AML-193 (cell line): ENCODE measurements around the gene PRODH.
"Not testable (repeated sequence)": the region's sequence is repeated elsewhere in the genome, so short reads cannot be mapped to it uniquely, and the experiment has no call there.

Experiments
- DNase-seq, 2 experiments: peaks; one replicate each; lab custom pipeline; 2025; lab: John Stamatoyannopoulos, UW

Gene PRODH

GRCh38 chr22:18953128-18953527, 17.0 kb upstream of the PRODH start:
- DNase-seq, result not testable (repeated sequence)

GRCh38 chr22:18952022-18952421, 15.9 kb upstream of the PRODH start:
- no peak for DNase-seq

DNA sequence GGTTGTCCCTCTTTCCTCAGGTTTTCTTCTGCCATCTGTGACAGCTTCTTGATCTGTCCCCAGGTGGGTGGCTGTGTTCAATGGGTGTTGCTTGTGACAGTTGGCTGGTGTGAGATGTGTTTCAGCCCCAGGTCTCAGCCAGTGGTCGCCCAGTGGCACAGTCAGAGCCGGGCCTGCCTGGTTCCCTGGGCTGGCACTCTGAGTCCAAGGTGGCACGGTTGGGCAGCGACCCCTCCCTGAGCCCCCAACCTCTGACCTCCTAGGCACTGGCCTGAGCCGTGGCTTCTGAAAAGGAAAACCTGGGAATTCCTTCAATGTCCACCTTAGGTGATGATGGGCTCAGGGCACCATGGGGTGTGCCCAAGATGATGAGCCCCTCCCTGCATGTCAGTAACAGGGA, 14.0 kb upstream of the PRODH start:
- no peak for DNase-seq

GRCh38 chr22:18947905-18948304, 11.8 kb upstream of the PRODH start:
- no peak for DNase-seq

DNA sequence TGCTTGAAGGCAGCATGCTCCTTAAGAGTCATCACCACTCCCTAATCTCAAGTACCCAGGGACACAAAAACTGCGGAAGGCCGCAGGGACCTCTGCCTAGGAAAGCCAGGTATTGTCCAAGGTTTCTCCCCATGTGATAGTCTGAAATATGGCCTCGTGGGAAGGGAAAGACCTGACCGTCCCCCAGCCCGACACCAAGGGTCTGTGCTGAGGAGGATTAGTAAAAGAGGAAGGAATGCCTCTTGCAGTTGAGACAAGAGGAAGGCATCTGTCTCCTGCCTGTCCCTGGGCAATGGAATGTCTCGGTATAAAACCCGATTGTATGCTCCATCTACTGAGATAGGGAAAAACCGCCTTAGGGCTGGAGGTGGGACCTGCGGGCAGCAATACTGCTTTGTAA, 11.0 kb upstream of the PRODH start:
- not testable (repeated sequence) for DNase-seq

GRCh38 chr22:18938691-18939090, 2.6 kb upstream of the PRODH start:
- DNase-seq, result not testable (repeated sequence)

- not testable (repeated sequence) for DNase-seq
Observed at GRCh38 chr22:18934688-18935087, 1.4 kb downstream of the PRODH start.

- no peak for DNase-seq
Observed at GRCh38 chr22:18933914-18934313, 2.2 kb downstream of the PRODH start.

DNA sequence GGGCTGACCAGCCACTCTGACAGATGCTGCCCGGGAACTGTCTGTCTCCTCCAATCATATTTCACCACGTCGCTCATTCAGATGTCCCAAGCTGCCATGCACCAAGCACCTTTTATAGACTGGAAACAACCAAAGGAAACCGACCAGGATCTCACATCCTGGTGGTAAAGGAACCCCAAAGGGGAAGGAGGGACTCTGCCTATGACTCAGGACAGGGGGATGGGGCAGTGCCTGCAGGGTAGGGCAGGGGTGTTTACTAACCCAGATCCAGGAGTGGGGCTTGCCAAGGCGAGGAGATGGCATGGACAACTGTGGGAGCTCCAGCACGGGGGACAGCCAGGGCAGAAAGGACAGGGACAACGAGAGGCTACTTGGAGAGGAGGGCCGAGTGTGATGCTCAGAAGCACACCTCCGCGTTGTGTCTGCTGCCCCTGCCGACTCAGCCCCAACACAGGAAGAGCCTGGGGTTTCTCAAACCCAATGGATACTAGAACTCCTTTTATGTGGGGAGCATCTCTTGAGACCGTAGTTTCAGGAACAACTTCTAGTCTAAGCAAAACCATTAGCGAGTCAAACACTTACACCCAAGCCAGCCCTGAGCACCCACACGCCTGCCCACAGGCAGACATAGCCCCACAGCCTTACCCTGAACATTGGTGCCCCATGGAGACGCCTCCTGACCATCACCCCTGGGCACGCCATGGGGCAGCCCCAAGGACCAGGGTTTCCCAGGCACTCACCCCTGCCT, 4.0 kb downstream of the PRODH start:
- DNase-seq, result no peak

DNA sequence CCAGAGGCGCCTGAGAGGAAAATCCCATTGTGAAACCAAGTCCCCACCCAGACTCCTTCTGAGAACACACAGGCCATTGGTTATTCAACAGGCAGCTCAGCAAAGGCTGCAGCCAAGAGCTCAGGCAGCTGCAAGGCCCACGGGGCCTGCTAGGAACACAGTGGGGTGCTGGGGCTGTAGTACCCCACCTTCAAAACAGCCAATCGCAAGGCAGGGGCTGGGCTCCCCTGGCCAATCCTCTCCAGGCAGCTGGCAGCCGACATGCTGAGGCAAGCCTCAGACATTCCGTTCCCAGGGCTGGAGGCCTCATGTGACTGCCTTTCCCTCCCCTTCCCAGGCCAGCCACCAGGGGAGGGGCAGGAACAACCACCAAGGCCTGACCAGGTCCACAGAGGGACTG, 6.6 kb downstream of the PRODH start:
- no peak for DNase-seq

- DNase-seq, result no peak
Observed at GRCh38 chr22:18927573-18927972, 8.5 kb downstream of the PRODH start.

- DNase-seq, result no peak
Observed at GRCh38 chr22:18927020-18927419, 9.1 kb downstream of the PRODH start.

GRCh38 chr22:18925368-18926064, 10.6 kb downstream of the PRODH start:
- DNase-seq, result no peak

GRCh38 chr22:18920257-18920902, 15.7 kb downstream of the PRODH start:
- DNase-seq, result not testable (repeated sequence)

DNA sequence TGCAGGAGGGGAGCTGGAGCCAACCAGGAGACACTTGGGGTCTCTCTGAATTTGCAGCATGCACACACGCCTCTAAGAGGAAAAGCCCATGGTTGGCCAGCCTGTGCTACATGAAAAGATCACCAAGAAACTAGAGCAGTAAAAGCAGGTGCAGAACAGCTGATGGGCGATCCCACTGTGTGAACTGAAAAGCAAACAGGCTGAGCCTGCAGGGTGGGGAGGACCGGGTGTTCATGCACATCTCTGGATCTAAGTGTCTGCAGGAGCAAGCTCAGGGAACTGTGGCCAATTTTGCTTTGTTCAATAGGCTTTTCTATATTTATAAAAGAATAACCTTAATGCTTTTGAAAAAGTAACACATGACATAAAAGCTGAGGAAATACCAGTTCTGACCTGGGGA, 18.3 kb downstream of the PRODH start:
- DNase-seq, result not testable (repeated sequence)

DNA sequence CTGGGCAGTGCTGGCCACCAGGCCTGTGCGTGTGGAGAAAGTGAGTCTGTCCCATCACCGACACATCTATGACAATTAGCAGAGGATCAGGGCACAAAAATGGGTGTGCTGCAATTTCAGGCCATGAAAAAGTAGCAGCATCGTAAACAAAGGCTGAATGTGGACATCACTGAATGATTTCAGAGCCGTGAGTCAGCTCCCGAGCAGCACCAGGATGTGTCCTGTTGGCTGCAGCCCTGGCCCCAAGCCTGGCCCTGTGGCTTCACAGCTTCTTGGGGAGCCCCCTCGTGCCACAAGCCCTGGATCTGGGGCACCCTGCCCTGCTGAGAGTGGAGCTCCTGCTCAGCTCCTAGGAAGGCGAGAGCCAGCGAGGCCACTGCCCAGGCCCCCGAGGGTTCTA, 20.5 kb downstream of the PRODH start:
- DNase-seq, result not testable (repeated sequence)

DNA sequence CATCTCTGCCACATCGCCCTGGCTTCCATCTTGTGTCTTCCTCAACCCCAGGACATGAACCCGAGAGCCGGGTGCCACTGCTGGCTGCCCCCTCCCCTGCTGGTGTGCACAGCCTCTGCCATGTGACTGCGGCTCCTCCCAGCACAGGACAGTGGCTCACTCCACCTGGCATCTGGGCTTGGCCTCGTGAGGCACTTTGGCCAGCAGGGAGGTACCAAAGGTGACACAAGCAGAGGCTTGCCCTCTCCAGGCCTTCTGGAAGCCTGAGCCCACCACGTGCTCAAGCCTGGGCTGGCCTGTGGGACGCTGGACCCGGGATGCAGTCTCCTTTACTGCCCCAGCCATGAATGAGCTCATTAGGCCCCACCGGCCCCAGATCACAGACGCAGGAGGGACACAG, 21.5 kb downstream of the PRODH start:
- DNase-seq, result not testable (repeated sequence)

DNA sequence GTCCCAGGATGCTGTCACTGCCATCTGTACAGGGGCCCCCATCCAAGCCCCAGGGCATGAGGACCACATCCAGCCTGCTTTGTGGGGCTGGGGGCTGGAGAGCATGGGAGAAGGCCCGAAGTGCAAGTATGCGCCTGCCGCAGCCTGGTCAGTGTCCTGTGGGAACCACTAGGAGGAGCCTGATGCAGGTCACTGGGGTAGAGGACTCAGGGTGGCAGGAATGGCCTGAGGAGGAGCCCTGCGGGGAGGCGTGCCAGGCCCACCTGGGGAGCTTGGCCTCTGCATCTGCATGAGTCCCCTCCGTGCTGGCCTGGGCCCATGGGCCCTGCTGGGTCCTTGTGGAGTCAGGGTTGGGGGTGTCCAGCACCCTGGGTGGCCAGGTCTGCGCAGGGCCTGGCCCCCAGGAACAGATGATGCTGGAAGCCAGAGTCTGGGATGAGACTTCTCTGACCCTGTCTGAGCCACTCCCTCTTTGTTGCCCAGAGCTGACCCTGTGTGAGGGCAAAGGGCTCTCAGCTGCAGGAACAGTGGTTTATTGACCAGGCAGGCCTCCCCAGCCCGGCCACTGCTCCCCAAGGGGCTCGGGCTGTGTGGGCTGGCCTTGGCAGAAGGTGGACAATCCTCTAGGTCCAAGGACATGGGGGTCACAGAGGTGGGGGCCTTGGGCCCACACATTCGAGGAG, 23.7 kb downstream of the PRODH start:
- not testable (repeated sequence) for DNase-seq

GRCh38 chr22:18911535-18911934, 24.6 kb downstream of the PRODH start:
- not testable (repeated sequence) for DNase-seq

DNA sequence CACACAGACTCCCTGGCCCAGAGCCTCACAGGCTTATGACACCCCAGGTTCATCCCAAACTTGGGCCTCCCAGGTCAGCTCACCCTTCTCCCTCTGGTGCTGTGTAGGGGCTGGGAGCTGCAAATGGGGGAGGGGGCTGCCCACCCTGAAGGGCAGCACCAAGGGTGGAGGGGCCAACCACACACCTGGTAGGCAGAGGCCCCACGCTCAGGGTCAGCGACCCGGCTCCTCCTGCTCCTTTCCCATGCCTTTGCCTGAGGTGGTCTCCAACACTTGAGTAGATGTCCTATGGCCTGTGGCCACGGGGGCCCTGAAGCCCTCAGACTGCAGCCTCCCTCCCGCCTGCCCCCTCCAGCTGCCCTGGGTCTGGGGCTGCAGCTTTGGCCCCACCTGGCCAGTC, 26.5 kb downstream of the PRODH start:
- no peak for DNase-seq

DNA sequence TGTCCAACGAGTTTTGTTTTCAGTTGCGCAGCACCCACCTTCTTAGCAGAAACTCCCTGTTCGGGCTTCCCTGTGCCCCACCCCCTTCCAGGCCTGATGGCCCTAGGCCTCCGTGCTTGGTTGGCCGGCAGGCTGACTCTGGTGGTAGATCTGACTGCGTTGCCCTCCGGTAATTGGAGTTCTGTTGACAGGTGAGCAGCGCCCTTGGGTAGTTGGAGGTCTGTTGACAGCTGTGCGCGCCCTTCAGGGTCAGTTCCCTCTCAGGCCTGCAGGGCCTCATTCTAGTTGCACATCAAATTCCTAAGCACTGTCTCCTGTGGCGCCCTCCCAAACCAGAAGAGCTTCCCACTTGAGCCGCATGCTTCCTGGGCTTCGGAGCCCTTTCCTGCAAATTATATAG, 29.2 kb downstream of the PRODH start:
- DNase-seq, result no peak

DNA sequence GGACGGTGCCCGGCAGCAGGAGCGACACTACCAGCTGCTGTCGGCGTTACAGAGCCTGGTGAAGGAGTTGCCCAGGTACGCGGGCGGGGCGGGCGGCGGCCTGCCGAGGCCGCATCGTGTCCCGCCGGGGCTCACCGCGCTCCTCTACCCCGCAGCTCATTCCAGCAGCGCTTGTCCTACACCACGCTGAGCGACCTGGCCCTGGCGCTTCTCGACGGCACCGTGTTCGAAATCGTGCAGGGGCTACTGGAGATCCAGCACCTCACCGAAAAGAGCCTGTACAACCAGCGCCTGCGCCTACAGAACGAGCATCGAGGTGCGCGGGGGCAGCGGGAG, 29.7 kb downstream of the PRODH start:
- not testable (repeated sequence) for DNase-seq
